Keratinocyte (primary cell): Measurements from ENCODE around the gene LSM12. TPM values are rescaled to one million over a fixed set of nuclear protein-coding genes. Genes with fewer than 3 reads are reported as not detected.
"Not testable (repeated sequence)": the region's sequence is repeated elsewhere in the genome, so short reads cannot be mapped to it uniquely, and the experiment has no call there.

Experiments
- DNase-seq: peaks from one replicate; pipeline ENCODE4 v3.0.0-alpha.2; 2011; ENCODE audit warnings: low read depth, missing footprints, low spot score
- FAIRE-seq: peaks from 2 replicates; lab custom pipeline; 2011; peaks lifted over from hg19 to GRCh38; lab: Jason Lieb, UNC
- H2AFZ ChIP-seq: 2 replicates; pipeline ENCODE4 v1.6.0; 2012; ENCODE audit warnings: low read length, control low read depth, inconsistent platforms; ENCODE audit not compliant: control insufficient read depth
- H3K27ac ChIP-seq: 2 replicates; pipeline ENCODE4 v1.5.1; 2011; ENCODE audit warnings: low read length; ENCODE audit not compliant: control insufficient read depth, insufficient read depth
- H3K27me3 ChIP-seq: 3 replicates; pipeline ENCODE4 v1.6.0; 2011; ENCODE audit warnings: low read length; ENCODE audit not compliant: control insufficient read depth, insufficient read depth; ENCODE audit errors: extremely low read depth
- H3K36me3 ChIP-seq, 2 experiments: 2 replicates in 1 of 2; 3 replicates in 1 of 2; pipeline ENCODE4 v1.5.1; 2011; ENCODE audit warnings: low read length in 2 of 2, mild to moderate bottlenecking in 1 of 2; ENCODE audit not compliant: control insufficient read depth in 2 of 2, insufficient read depth in 2 of 2; ENCODE audit errors: extremely low read depth in 1 of 2
- H3K4me1 ChIP-seq: 3 replicates; pipeline ENCODE4 v1.5.1; 2011; ENCODE audit warnings: low read length; ENCODE audit not compliant: control insufficient read depth, insufficient read depth; ENCODE audit errors: extremely low read depth
- H3K4me2 ChIP-seq: 3 replicates; pipeline ENCODE4 v1.6.0; 2011; ENCODE audit warnings: low read depth, low read length; ENCODE audit not compliant: control insufficient read depth, insufficient read depth; ENCODE audit errors: extremely low read depth
- H3K4me3 ChIP-seq, 3 experiments: fragments of 200-600 bp in 1 of 3; sonication (generic) in 1 of 3; 2 replicates in 2 of 3; 3 replicates in 1 of 3; pipeline ENCODE4 v1.5.1; 2011 to 2016; ENCODE audit warnings: low read length in 3 of 3, mild to moderate bottlenecking in 3 of 3, control low read depth in 2 of 3, inconsistent platforms in 1 of 3, low read depth in 1 of 3, mixed read lengths in 1 of 3, mixed run types in 1 of 3, moderate library complexity in 1 of 3; ENCODE audit not compliant: control insufficient read depth in 2 of 3, insufficient read depth in 2 of 3; ENCODE audit errors: extremely low read depth in 1 of 3
- H3K79me2 ChIP-seq: 2 replicates; pipeline ENCODE4 v1.6.0; 2012; ENCODE audit warnings: low read length; ENCODE audit not compliant: control insufficient read depth, insufficient read depth
- H3K9ac ChIP-seq: 3 replicates; pipeline ENCODE4 v1.6.0; 2011; ENCODE audit warnings: low read length; ENCODE audit not compliant: control insufficient read depth, insufficient read depth; ENCODE audit errors: extremely low read depth
- H3K9me1 ChIP-seq: 3 replicates; pipeline ENCODE4 v1.6.0; 2011; ENCODE audit warnings: low read length; ENCODE audit not compliant: control insufficient read depth, insufficient read depth; ENCODE audit errors: extremely low read depth
- H3K9me3 ChIP-seq: 2 replicates; pipeline ENCODE4 v1.5.1; 2012; ENCODE audit warnings: low read depth, low read length; ENCODE audit not compliant: control insufficient read depth
- H4K20me1 ChIP-seq: 3 replicates; pipeline ENCODE4 v1.6.0; 2011; ENCODE audit warnings: low read length; ENCODE audit not compliant: control insufficient read depth, insufficient read depth; ENCODE audit errors: extremely low read depth
- CTCF ChIP-seq, 3 experiments: IDR thresholded peaks in 1 of 3; conservative IDR thresholded peaks in 1 of 3; optimal IDR thresholded peaks in 1 of 3; 2 replicates in 2 of 3; 3 replicates in 1 of 3; pipeline versions ENCODE3 to v1.5.1; 2011; ENCODE audit warnings: low read length in 3 of 3, mild to moderate bottlenecking in 3 of 3, moderate library complexity in 2 of 3, control low read depth in 1 of 3, inconsistent platforms in 1 of 3; ENCODE audit not compliant: insufficient read depth in 2 of 3; ENCODE audit errors: extremely low read depth in 1 of 3
- EZH2 ChIP-seq: IDR thresholded peaks from one replicate; pipeline ENCODE4 v1.6.1; 2012; ENCODE audit warnings: inconsistent platforms, mild to moderate bottlenecking, low read length, moderate library complexity
- dilution Hi-C: fragments of 300-500 bp; cut with MboI; formaldehyde crosslinking; loops from one replicate; pipeline ENCODE4 v1.7.0; 2020; ENCODE audit warnings: low sequenced_read_pairs; ENCODE audit not compliant: extremely low pct_ligation_motif_present
- polyA plus RNA-seq, 5 experiments: library from polyadenylated mRNA; depleted of rRNA in 3 of 5; stranded (reverse) in 3 of 5; stranded (forward) in 1 of 5; unstranded in 1 of 5; fragments of >200 nt; gene quantifications; 1 replicate in 1 of 5; 2 replicates in 3 of 5; 3 replicates in 1 of 5; pipeline versions ENCODE4 v1.2.1 to v1.2.3, GENCODE V29; 2011 to 2012; ENCODE audit warnings: missing spikeins in 2 of 5, low read depth in 1 of 5, low replicate concordance in 1 of 5

Gene LSM12
- polyA plus RNA-seq, 1 donor (not counting 4 experiments of a cell fraction or from before 2014, with no cell fraction given) = 49.5 TPM

DNA sequence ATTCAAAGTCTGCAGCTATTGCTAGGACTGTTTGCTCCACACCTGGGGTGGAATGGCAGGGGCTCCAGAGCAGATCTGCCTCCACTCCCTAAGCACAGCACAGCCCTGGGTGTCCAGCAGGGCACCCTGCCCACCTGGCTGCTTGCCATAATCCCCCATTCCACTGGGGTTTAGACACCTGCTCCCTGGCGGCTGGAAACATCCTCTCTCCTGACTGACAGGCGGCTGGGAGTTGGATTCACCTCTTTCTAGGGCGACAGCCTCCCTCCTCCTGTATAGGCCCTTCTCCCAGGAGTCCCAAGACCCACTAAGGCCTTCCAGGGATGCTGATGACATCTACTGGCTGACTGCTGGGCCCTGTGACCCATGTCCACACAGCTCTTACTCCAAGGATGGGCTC is 39.0 kb upstream of the LSM12 start:
- no peak for FAIRE-seq
- H2AFZ ChIP-seq = no peak overlapping the region
- H3K4me3 ChIP-seq = no peak overlapping the region
- H3K9me1 ChIP-seq = no peaks in the 10 kb centered on the region
- TF ChIP-seq EZH2 = no peak
- TF ChIP-seq CTCF (optimal IDR thresholded peaks at IDR 0.05 in 1 of 3, IDR thresholded peaks at IDR 0.05 in 1 of 3, conservative IDR thresholded peaks at IDR 0.05 in 1 of 3; ENCODE audit: extremely low read depth in 1 of 3, insufficient read depth in 2 of 3, low read length in 3 of 3) = no peak
- peaks cover 4% of the 10 kb centered on the region for H3K27me3 ChIP-seq
- H3K79me2 ChIP-seq = no peaks in the 10 kb centered on the region
- DNase-seq = no peak
- dilution Hi-C loops = no loop called here
- peaks cover 7% of the 10 kb centered on the region for H3K4me1 ChIP-seq
- H3K4me2 ChIP-seq = no peak overlapping the region
- H3K9me3 ChIP-seq = no peaks in the 10 kb centered on the region
- no peaks in the 10 kb centered on the region for H4K20me1 ChIP-seq
- H3K36me3 ChIP-seq = no peaks in the 10 kb centered on the region
- H3K9ac ChIP-seq = no peak overlapping the region
- no peak overlapping the region for H3K27ac ChIP-seq

- no peaks in the 10 kb centered on the region for H3K79me2 ChIP-seq
- no peak overlapping the region for H2AFZ ChIP-seq
- no peaks in the 10 kb centered on the region for H3K27me3 ChIP-seq
- FAIRE-seq = no peak
- H4K20me1 ChIP-seq = no peaks in the 10 kb centered on the region
- no peaks in the 10 kb centered on the region for H3K36me3 ChIP-seq
- no peaks in the 10 kb centered on the region for H3K9me1 ChIP-seq
- H3K27ac ChIP-seq = no peak overlapping the region
- no peak for TF ChIP-seq CTCF (optimal IDR thresholded peaks at IDR 0.05 in 1 of 3, IDR thresholded peaks at IDR 0.05 in 1 of 3, conservative IDR thresholded peaks at IDR 0.05 in 1 of 3; ENCODE audit: extremely low read depth in 1 of 3, insufficient read depth in 2 of 3, low read length in 3 of 3)
- no peak for TF ChIP-seq EZH2
- dilution Hi-C loops = no loop called here
- no peak overlapping the region for H3K4me2 ChIP-seq
- H3K4me1 ChIP-seq = peaks cover under 1% of the 10 kb centered on the region
- no peak for DNase-seq
- no peak overlapping the region for H3K4me3 ChIP-seq
- no peaks in the 10 kb centered on the region for H3K9me3 ChIP-seq
- no peak overlapping the region for H3K9ac ChIP-seq
Measured at GRCh38 chr17:44102849-44103622, 36.6 kb upstream of the LSM12 start.

DNA sequence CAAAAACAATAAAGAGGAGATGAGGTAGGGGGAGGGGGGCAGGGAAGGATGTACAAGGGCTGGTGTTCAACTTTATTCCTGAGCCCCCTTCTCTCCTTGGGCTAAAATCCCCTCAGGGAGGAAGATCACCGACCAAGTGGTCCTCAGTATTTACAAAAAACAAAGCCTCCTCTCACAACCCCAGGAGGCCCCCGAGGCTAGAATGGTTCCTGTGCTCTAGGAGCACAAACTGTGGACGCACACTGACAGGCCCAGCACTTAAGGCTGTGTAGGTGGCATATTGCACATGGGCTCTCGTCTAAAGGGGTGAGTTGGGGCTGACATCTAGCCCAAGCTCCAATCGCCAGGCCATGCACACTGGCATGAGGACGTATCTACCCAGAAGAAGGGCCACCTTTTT is 35.4 kb upstream of the LSM12 start:
- FAIRE-seq, H3K4me1 ChIP-seq, H3K36me3 ChIP-seq, DNase-seq, H3K9me3 ChIP-seq, H3K4me2 ChIP-seq, H3K27me3 ChIP-seq, dilution Hi-C loops, H2AFZ ChIP-seq, H3K9me1 ChIP-seq, H4K20me1 ChIP-seq, H3K9ac ChIP-seq, H3K4me3 ChIP-seq, H3K27ac ChIP-seq, H3K79me2 ChIP-seq: not testable (repeated sequence)
